Kidney (tissue), 14 donors: ENCODE data around the gene TMEM121. TPM values are rescaled to one million over a fixed set of nuclear protein-coding genes. Genes with fewer than 3 reads are reported as not detected.
A peak's percentile ranks its signal among the peaks of the same experiment; 100 is the strongest.

Experiments
- DNase-seq, 5 donors: peaks; one replicate each; pipeline ENCODE4 v3.0.0-alpha.2; 2013 to 2020
- FAIRE-seq: peaks from 2 replicates; lab custom pipeline; 2012; peaks lifted over from hg19 to GRCh38; lab: Jason Lieb, UNC
- H3K27ac ChIP-seq, 2 donors: one replicate each; pipeline ENCODE4 v1.7.0; 2013; ENCODE audit warnings: low read depth in 2 of 2, low read length in 2 of 2, inconsistent platforms in 1 of 2
- H3K27me3 ChIP-seq: one replicate; pipeline ENCODE4 v1.7.1; 2013; ENCODE audit warnings: low read length, inconsistent platforms; ENCODE audit not compliant: control insufficient read depth, insufficient read depth
- H3K36me3 ChIP-seq, 3 donors: one replicate each; pipeline versions ENCODE4 v1.7.0 to v1.7.1; 2013; ENCODE audit warnings: low read length in 3 of 3, control low read depth in 1 of 3, inconsistent platforms in 1 of 3; ENCODE audit not compliant: insufficient read depth in 3 of 3, control insufficient read depth in 2 of 3
- H3K4me1 ChIP-seq, 3 donors: one replicate each; pipeline versions ENCODE4 v1.7.0 to v1.7.1; 2013; ENCODE audit warnings: low read length in 3 of 3, inconsistent platforms in 1 of 3, low read depth in 1 of 3; ENCODE audit not compliant: control insufficient read depth in 2 of 3, insufficient read depth in 2 of 3
- H3K4me3 ChIP-seq, 3 donors: one replicate each; pipeline versions ENCODE4 v1.7.0 to v1.8.1; 2013; ENCODE audit warnings: low read length in 3 of 3, control low read depth in 1 of 3, inconsistent platforms in 1 of 3
- H3K9ac ChIP-seq, 3 donors: one replicate each; pipeline versions ENCODE4 v1.7.0 to v1.7.1; 2013; ENCODE audit warnings: low read length in 3 of 3, control low read depth in 1 of 3, inconsistent platforms in 1 of 3
- H3K9me3 ChIP-seq, 3 donors: one replicate each; pipeline versions ENCODE4 v1.7.0 to v1.7.1; 2013; ENCODE audit warnings: low read length in 3 of 3, control low read depth in 1 of 3, inconsistent platforms in 1 of 3; ENCODE audit not compliant: control insufficient read depth in 2 of 3, insufficient read depth in 1 of 3
- CTCF ChIP-seq: IDR thresholded peaks from 3 replicates; pipeline ENCODE4 v1.5.1; 2012; ENCODE audit warnings: mild to moderate bottlenecking, moderate library complexity, borderline replicate concordance; ENCODE audit not compliant: insufficient read depth; ENCODE audit errors: extremely low read depth
- intact Hi-C: fragments of 100-400 bp; cut with DNase I; formaldehyde crosslinking; loops from one replicate; pipeline ENCODE4 v1.11.1; 2022
- polyA plus RNA-seq: library from polyadenylated mRNA; stranded (reverse); fragments of 350-450 nt; fragmentation: Illumina TruSeq; extraction: RNeasy Lipid Tissue Mini Kit (QIAGEN cat#74804); gene quantifications from one replicate; pipeline ENCODE4 v1.2.3, GENCODE V29; 2014; ENCODE audit warnings: low read depth, low replicate concordance; ENCODE audit not compliant: insufficient read depth
- total RNA-seq: library from RNA; stranded (reverse); fragmentation: NEBNext Ultra II Directional; extraction: Animal tissue kit (Norgen Biotek cat#: 25700); gene quantifications from one replicate; pipeline ENCODE4 v1.2.1, GENCODE V29; 2021
- donor health status: control.
- donor health status: control.
- donor health status: control.
- donor health status: control.
- donor health status: control.
- donor health status: DM: yes; HTN: yes; CAD: no.
- donor health status: Normal renal cell carcinoma (clear cell type).

TMEM121 gene
- total and polyA plus RNA-seq, 2 donors from 2014 or later: 3.1 to 4.1 TPM

- Histone ChIP-seq H3K27me3 (no peaks in the 10 kb centered on the region), H3K4me1 (no peaks in the 10 kb centered on the region), H3K4me3 (no peak overlapping the region), H3K9ac (no peak overlapping the region), H3K9me3 (no peaks in the 10 kb centered on the region), H3K27ac (no peak overlapping the region), H3K36me3 (no peaks in the 10 kb centered on the region)
- DNase-seq (peak in 3 of 5 donors; percentile 9 to 79 (median 40)), FAIRE-seq (no peak)
- intact Hi-C loops: no loop called here
- no peak for TF ChIP-seq CTCF
These were observed 31.0 kb upstream of the TMEM121 start for GRCh38 chr14:105495101-105495989.

GRCh38 chr14:105495990-105496830, 30.2 kb upstream of the TMEM121 start:
- no peak overlapping the region for H3K4me3 ChIP-seq
- H3K9me3 ChIP-seq: no peaks in the 10 kb centered on the region
- no peak overlapping the region for H3K9ac ChIP-seq
- peak in 2 of 5 donors; percentile 45 to 69 for DNase-seq
- TF ChIP-seq CTCF: no peak
- no peak for FAIRE-seq
- H3K4me1 ChIP-seq: no peaks in the 10 kb centered on the region
- H3K27me3 ChIP-seq: no peaks in the 10 kb centered on the region
- intact Hi-C loops: no loop called here
- no peak overlapping the region for H3K27ac ChIP-seq
- H3K36me3 ChIP-seq: no peaks in the 10 kb centered on the region

- Histone ChIP-seq H3K27me3 (no peaks in the 10 kb centered on the region), H3K4me3 (no peak overlapping the region), H3K36me3 (no peaks in the 10 kb centered on the region), H3K4me1 (no peaks in the 10 kb centered on the region), H3K27ac (no peak overlapping the region), H3K9me3 (no peaks in the 10 kb centered on the region), H3K9ac (no peak overlapping the region)
- DNase-seq (peak in 1 of 5 donors; percentile 69), FAIRE-seq (no peak)
- intact Hi-C loops: no loop called here
- no peak for TF ChIP-seq CTCF
These were observed 29.4 kb upstream of the TMEM121 start for GRCh38 chr14:105496831-105497591.
